GM15510 (cell line): ENCODE results near the gene PLEKHH2.

Source experiments
- POLR2A ChIP-seq: IDR thresholded peaks from 3 replicates; pipeline ENCODE4 v1.6.1; 2011; ENCODE audit warnings: borderline replicate concordance; ENCODE audit not compliant: insufficient read length; ENCODE audit errors: extremely low read depth

The PLEKHH2 gene

DNA sequence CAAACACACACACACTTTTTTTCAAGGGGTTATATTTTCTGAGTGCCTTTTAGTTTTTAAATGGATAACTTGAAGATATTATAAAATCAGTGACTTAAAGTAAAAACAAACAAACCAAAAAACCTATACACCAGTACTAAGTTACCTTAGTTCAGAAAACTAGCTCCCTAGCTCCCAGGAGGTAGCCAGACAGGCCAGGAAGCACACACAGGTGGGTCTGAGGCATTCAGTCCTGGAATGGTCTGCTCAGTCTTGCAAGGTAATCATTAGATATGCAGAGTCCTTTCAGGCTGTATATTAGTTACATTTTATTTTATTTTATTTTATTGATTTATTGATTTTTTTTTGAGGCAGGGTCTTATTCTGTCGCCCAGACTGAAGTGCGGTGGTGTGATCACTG, 126.0 kb downstream of the PLEKHH2 start:
- no peak for TF ChIP-seq POLR2A

DNA sequence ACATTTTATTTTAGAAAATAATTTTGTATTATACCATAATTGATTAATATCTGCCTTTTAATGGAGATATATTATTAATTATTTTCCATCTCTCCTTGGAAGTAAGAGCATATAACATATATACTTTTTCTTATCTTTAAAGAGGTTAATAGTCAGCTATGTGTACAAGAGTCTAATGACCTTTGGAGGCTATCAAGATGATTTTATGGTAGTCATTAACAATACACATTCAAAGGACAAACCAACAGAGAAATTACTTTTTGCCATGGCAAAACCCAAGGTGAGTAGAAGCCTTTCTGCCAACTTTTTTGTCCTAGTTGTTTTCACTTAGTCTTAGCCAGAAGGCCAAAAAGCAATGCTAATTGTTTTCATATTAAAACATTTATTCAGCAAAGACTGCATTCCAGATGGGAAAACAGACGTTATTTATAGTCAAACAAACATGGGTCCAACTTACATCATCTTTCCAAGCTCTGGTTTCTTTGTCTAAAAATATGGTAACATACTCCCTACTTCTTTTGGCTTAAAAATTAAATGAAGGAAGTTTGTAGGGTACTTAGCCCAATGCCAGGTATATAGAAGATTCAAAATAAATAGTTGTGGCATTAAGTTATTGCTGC, 127.1 kb downstream of the PLEKHH2 start:
- no peak for TF ChIP-seq POLR2A

GRCh38 chr2:43766006-43766405, 128.9 kb downstream of the PLEKHH2 start:
- TF ChIP-seq POLR2A, result no peak

GRCh38 chr2:43773876-43774613, 137.0 kb downstream of the PLEKHH2 start, which contains the start of gene DYNC2LI1:
Gene DYNC2LI1, plus strand, starts transcription at chr2:43774039. Its CDS starts 100 bp downstream, at chr2:43774139.
- TF ChIP-seq POLR2A, result peak; percentile 45

DNA sequence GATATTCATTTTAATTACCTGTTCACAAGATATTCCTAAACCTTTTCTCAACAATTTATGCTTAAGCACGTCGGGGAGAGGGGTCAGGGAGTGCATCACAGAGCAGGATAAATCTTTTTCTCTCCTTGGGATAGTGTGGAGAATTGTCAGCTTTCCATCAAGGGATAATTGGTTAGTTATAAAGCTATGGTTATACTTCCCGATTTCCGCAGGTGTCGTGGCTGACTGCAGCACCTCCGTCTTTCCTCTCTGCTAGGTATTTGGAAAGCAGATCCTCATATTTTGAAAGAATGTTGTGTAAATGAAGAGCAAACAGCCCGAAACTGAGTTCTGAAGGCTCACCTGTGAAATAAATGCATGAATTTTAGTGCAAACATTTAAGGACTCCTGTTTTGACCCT, 137.6 kb downstream of the PLEKHH2 start:
- no peak for TF ChIP-seq POLR2A

- no peak for TF ChIP-seq POLR2A
Observed at GRCh38 chr2:43776324-43776723, 139.3 kb downstream of the PLEKHH2 start.

GRCh38 chr2:43777306-43777926, 140.4 kb downstream of the PLEKHH2 start:
- TF ChIP-seq POLR2A, result no peak

GRCh38 chr2:43778233-43778632, 141.2 kb downstream of the PLEKHH2 start:
- TF ChIP-seq POLR2A, result no peak

GRCh38 chr2:43787895-43788294, 150.8 kb downstream of the PLEKHH2 start:
- no peak for TF ChIP-seq POLR2A

DNA sequence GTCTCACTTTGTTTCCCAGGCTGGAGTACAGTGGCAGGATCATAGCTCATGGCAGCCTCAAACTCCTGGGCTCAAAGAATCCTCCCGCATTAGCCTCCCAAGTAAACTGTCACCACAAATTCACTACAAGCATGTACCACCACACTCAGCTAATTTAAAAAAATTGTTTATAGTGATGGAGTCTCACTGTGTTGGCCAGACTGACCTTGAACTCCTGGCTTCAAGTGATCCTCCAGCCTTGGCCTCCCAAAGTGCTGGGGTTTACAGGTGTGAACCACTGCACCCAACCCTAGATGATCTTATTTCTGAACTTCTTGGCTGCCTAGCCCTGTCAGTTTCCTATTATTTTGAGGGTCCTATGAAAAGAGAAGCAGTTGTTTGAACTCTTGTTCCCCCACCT, 151.6 kb downstream of the PLEKHH2 start:
- no peak for TF ChIP-seq POLR2A

GRCh38 chr2:43790147-43790546, 153.1 kb downstream of the PLEKHH2 start:
- no peak for TF ChIP-seq POLR2A

DNA sequence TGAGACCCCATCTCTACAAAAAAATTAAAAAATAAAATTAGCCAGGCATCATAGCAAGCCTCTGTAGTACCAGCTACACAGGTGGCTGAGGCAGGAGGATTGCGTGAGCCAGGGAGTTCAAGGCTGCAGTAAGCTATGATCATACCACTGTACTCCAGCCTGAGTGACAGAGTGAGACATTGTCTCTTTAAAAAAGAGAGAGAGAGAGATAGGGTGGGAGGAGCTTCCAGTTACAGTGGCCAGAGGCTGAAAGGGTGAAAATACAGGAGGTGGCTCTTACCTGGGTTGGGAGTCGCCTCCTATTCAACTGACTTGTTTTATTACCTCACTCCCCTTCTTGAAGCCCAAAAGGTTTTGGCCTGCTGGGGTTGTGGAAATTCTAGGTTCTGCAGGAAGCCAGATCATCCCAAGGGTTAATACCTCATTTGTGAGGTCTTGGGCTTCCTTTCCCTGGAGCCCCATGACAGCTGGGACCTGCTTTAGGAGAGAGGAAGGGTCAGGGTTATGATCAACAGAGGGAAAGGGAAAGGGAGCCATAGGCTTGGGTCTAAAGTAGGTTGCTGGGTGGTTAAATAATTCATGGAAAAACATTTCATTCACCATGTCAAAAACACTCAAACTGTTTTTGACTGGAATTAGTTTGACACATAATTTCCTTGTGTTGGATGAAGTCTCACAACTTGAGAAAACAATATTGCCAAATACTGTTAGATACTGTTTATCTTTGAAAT, 154.1 kb downstream of the PLEKHH2 start:
- TF ChIP-seq POLR2A, result no peak

GRCh38 chr2:43792653-43793052, 155.6 kb downstream of the PLEKHH2 start:
- no peak for TF ChIP-seq POLR2A

DNA sequence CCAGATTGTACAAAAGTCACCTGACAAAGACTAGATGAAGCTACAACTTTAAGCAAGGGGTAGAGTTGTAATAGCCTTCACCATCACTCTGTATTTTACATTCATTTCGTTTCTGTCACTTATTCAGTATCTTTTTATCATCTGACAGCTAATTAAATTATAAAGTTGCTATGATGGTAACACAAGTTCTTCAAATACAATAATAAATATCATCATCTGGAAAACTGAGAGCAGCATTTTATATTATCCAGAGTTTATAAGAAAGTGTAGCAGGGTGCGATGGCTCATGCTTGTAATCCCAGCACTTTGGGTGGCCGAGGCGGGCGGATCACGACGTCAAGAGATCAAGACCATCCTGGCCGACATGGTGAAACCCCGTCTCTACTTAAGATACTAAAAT, 157.9 kb downstream of the PLEKHH2 start:
- TF ChIP-seq POLR2A, result no peak

- TF ChIP-seq POLR2A, result no peak
Observed at GRCh38 chr2:43796206-43796605, 159.1 kb downstream of the PLEKHH2 start.
